SK-N-SH (cell line): ENCODE measurements around the gene PTPRD. TPM values are rescaled to one million over a fixed set of nuclear protein-coding genes. Genes with fewer than 3 reads are reported as not detected.

Experiments
- CTCF ChIA-PET: fragments of 300-600, 350-600 bp; formaldehyde crosslinking; extraction: SDS; loops from one replicate; lab custom pipeline; 2021; lab: Yijun Ruan, JAX
- POLR2A ChIA-PET: fragments of 350-600 bp; sonication (Branson Sonifier 250); formaldehyde crosslinking; extraction: SDS; loops from one replicate; lab custom pipeline; 2020; ENCODE audit warnings: antibody characterized with exemption, inconsistent platforms; lab: Yijun Ruan, JAX
- DNase-seq: peaks from one replicate; pipeline ENCODE4 v3.0.0; 2012
- H2AFZ ChIP-seq: fragments of 200-600 bp; sonication (generic); 2 replicates; pipeline ENCODE4 v1.8.1; 2016; ENCODE audit warnings: antibody characterized with exemption, mild to moderate bottlenecking, low read depth
- H3F3A ChIP-seq: fragments of 200-600 bp; sonication (generic); replicated peaks from 2 replicates; pipeline ENCODE3; 2016; ENCODE audit warnings: antibody characterized with exemption, mild to moderate bottlenecking; ENCODE audit not compliant: insufficient read depth
- H3K27ac ChIP-seq, 2 experiments: fragments of 200-500 bp in 1 of 2; fragments of 200-600 bp in 1 of 2; sonication (Bioruptor generic) in 1 of 2; sonication (generic), shearing (Covaris generic) in 1 of 2; 2 replicates each; pipeline versions ENCODE4 v1.5.1 to v1.6.1; 2014 to 2016; ENCODE audit warnings: low read depth in 2 of 2, inconsistent platforms in 1 of 2, low read length in 1 of 2, mild to moderate bottlenecking in 1 of 2, mixed read lengths in 1 of 2
- H3K27me3 ChIP-seq: fragments of 200-600 bp; sonication (generic), shearing (Covaris generic); 2 replicates; pipeline ENCODE4 v1.6.1; 2016; ENCODE audit warnings: mixed run types; ENCODE audit not compliant: insufficient read depth
- H3K36me3 ChIP-seq, 2 experiments: fragments of 200-500 bp in 1 of 2; fragments of 200-600 bp in 1 of 2; sonication (Bioruptor generic) in 1 of 2; sonication (generic) in 1 of 2; replicated peaks in 1 of 2; 2 replicates each; pipeline versions ENCODE3 to v1.5.1; 2014 to 2016; ENCODE audit warnings: low read length in 1 of 2, mild to moderate bottlenecking in 1 of 2; ENCODE audit not compliant: insufficient read depth in 2 of 2, control insufficient read depth in 1 of 2
- H3K4me1 ChIP-seq, 2 experiments: fragments of 200-500 bp in 1 of 2; fragments of 200-600 bp in 1 of 2; sonication (Bioruptor generic) in 1 of 2; sonication (generic), shearing (Covaris generic) in 1 of 2; 2 replicates each; pipeline versions ENCODE4 v1.5.1 to v1.6.1; 2014 to 2016; ENCODE audit warnings: low read depth in 1 of 2, low read length in 1 of 2, mixed run types in 1 of 2; ENCODE audit not compliant: insufficient read depth in 2 of 2, control insufficient read depth in 1 of 2
- H3K4me2 ChIP-seq: fragments of 200-600 bp; sonication (generic), shearing (Covaris generic); 2 replicates; pipeline ENCODE4 v1.6.1; 2017; ENCODE audit warnings: mixed run types
- H3K4me3 ChIP-seq, 2 experiments: fragments of 200-500 bp in 1 of 2; fragments of 200-600 bp in 1 of 2; sonication (Bioruptor generic) in 1 of 2; sonication (generic), shearing (Covaris generic) in 1 of 2; 2 replicates each; pipeline versions ENCODE4 v1.5.1 to v1.8.1; 2014 to 2016; ENCODE audit warnings: low read depth in 2 of 2, inconsistent platforms in 1 of 2, low read length in 1 of 2, mild to moderate bottlenecking in 1 of 2, mixed read lengths in 1 of 2, moderate library complexity in 1 of 2
- H3K79me2 ChIP-seq: fragments of 200-600 bp; sonication (generic); 2 replicates; pipeline ENCODE4 v1.8.1; 2017; ENCODE audit warnings: mild to moderate bottlenecking; ENCODE audit not compliant: insufficient read depth
- H3K9ac ChIP-seq: fragments of 200-600 bp; sonication (generic); 2 replicates; pipeline ENCODE4 v1.6.1; 2017; ENCODE audit warnings: mixed run types
- H3K9me2 ChIP-seq: fragments of 200-600 bp; sonication (generic); 2 replicates; pipeline ENCODE4 v1.6.1; 2017; ENCODE audit warnings: mixed run types
- H3K9me3 ChIP-seq: fragments of 200-600 bp; sonication (generic); 2 replicates; pipeline ENCODE4 v1.6.1; 2017; ENCODE audit warnings: mixed run types, mild to moderate bottlenecking, moderate library complexity
- H4K20me1 ChIP-seq: fragments of 200-600 bp; sonication (generic); 2 replicates; pipeline ENCODE4 v1.6.1; 2017; ENCODE audit warnings: mild to moderate bottlenecking, mixed run types; ENCODE audit not compliant: insufficient read depth
- EZH2phosphoT487 ChIP-seq: fragments of 200-600 bp; sonication (generic); IDR thresholded peaks from 2 replicates; pipeline ENCODE4 v1.6.1; 2017; ENCODE audit warnings: low read depth, mixed run types, mild to moderate bottlenecking, antibody characterized with exemption, moderate library complexity, borderline replicate concordance
- FOSL2 ChIP-seq: IDR thresholded peaks from 2 replicates; pipeline ENCODE4 v1.4.0; 2012; ENCODE audit warnings: low read depth, mild to moderate bottlenecking, moderate library complexity, borderline replicate concordance
- FOXJ3 ChIP-seq: sonication (generic); formaldehyde crosslinking; IDR thresholded peaks from 2 replicates; pipeline ENCODE4 v1.5.1; 2020; ENCODE audit warnings: mild to moderate bottlenecking, missing genetic modification reagents
- GATA2 ChIP-seq: sonication (generic); formaldehyde crosslinking; IDR thresholded peaks from 2 replicates; pipeline ENCODE4 v1.5.0; 2020; ENCODE audit warnings: mild to moderate bottlenecking, missing genetic modification reagents
- JUND ChIP-seq: IDR thresholded peaks from 2 replicates; pipeline ENCODE4 v1.4.0; 2012
- MXI1 ChIP-seq: IDR thresholded peaks from 2 replicates; pipeline ENCODE4 v1.6.1; 2012; ENCODE audit warnings: mild to moderate bottlenecking, low read depth, low read length, improper control_type of control experiment
- NFIC ChIP-seq: IDR thresholded peaks from 2 replicates; pipeline ENCODE4 v1.4.0; 2012; ENCODE audit warnings: borderline replicate concordance
- NRF1 ChIP-seq: IDR thresholded peaks from 2 replicates; pipeline ENCODE4 v1.6.1; 2012; ENCODE audit warnings: low read depth, mild to moderate bottlenecking, low read length
- RAD21 ChIP-seq: IDR thresholded peaks from 2 replicates; pipeline ENCODE4 v1.6.1; 2012; ENCODE audit warnings: mild to moderate bottlenecking, low read length
- RCOR1 ChIP-seq: fragments of 150-350 bp; IDR thresholded peaks from 2 replicates; pipeline ENCODE4 v1.6.1; 2017; ENCODE audit warnings: antibody characterized with exemption, low read length
- RFX5 ChIP-seq: IDR thresholded peaks from 2 replicates; pipeline ENCODE4 v1.6.1; 2012; ENCODE audit warnings: mild to moderate bottlenecking, improper control_type of control experiment, low read length
- RXRA ChIP-seq: IDR thresholded peaks from 2 replicates; pipeline ENCODE4 v1.4.0; 2012; ENCODE audit warnings: low read depth, mild to moderate bottlenecking, borderline replicate concordance
- SIN3A ChIP-seq: IDR thresholded peaks from 2 replicates; pipeline ENCODE4 v1.6.1; 2012; ENCODE audit warnings: low read depth, mild to moderate bottlenecking, low read length, moderate library complexity, borderline replicate concordance
- SMC3 ChIP-seq: IDR thresholded peaks from 2 replicates; pipeline ENCODE4 v1.6.1; 2012; ENCODE audit warnings: low read depth, low read length, improper control_type of control experiment
- TAF1 ChIP-seq: IDR thresholded peaks from 2 replicates; pipeline ENCODE4 v1.6.1; 2012; ENCODE audit warnings: low read depth, mild to moderate bottlenecking, low read length, moderate library complexity, borderline replicate concordance
- TCF12 ChIP-seq: IDR thresholded peaks from 2 replicates; pipeline ENCODE4 v1.4.0; 2012
- YY1 ChIP-seq: IDR thresholded peaks from 2 replicates; pipeline ENCODE4 v1.4.0; 2012; ENCODE audit warnings: low read depth, mild to moderate bottlenecking
- WGBS: methylation state at CpG from one replicate; pipeline ENCODE4 v1.1.6; 2017; ENCODE audit warnings: low lambda C conversion rate; 5-methylcytosine and 5-hydroxymethylcytosine counted together
- polyA plus RNA-seq, 3 experiments: library from polyadenylated mRNA; depleted of rRNA; stranded (reverse); fragments of >200 nt; gene quantifications; 2 replicates each; pipeline ENCODE4 v1.2.3, GENCODE V29; 2012
- TF ChIP-seq, protein P1 (sequence below): fragments of 200-600 bp; sonication (generic); IDR thresholded peaks from 2 replicates; pipeline ENCODE4 v1.6.1; 2017; ENCODE audit warnings: antibody characterized with exemption, mild to moderate bottlenecking, moderate library complexity
- TF ChIP-seq, protein P2 (sequence below): IDR thresholded peaks from 2 replicates; pipeline ENCODE4 v1.6.1; 2012; ENCODE audit warnings: mild to moderate bottlenecking, low read depth, low read length, moderate library complexity

Gene PTPRD
- polyA plus RNA-seq, 1 of the 3 experiments (the other 2 are of a cell fraction) = 0.15 TPM

DNA sequence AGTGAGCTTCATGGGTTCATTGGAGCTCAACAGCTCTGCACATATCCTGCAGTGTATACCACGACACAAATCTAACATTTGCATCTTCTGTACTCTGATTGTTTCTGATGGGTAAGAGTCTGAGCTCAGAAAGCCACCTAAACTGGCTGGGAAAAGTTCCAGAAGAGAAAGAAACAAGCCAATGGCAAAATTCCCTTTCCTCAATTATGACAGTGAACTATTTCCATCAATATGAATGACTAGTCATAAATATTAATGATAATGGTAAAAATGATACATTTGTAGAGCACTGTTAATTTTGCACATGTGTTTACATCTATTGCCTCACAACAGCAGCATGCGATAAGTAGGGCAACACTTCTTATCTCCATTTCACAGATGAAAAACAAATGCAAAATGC, 1711.7 kb downstream of the PTPRD start:
- Histone ChIP-seq H3K4me3 (no peak overlapping the region), H4K20me1 (no peaks in the 10 kb centered on the region), H3K79me2 (no peaks in the 10 kb centered on the region), H3K36me3 (no peaks in the 10 kb centered on the region), H3K4me1 (no peaks in the 10 kb centered on the region), H2AFZ (no peak overlapping the region), H3K27me3 (no peaks in the 10 kb centered on the region), H3K9me3 (no peaks in the 10 kb centered on the region), H3K4me2 (no peak overlapping the region), H3K27ac (no peak overlapping the region), H3K9ac (no peak overlapping the region), H3K9me2 (no peaks in the 10 kb centered on the region), H3F3A (no peaks in the 10 kb centered on the region)
- 61% methylated on average over 2 of the region's 2 CpGs for WGBS
- ChIA-PET POLR2A (no interaction called here), CTCF (interaction anchor here (0.6 kb wide), 1 partner anchor 249 kb away, joined by 4 read pairs; no protein-coding TSS in a partner anchor)
- TF ChIP-seq TAF1 = no peak
- TF ChIP-seq SMC3 = no peak
- no peak for TF ChIP-seq RFX5
- TF ChIP-seq FOSL2 = no peak
- TF ChIP-seq RCOR1 = no peak
- TF ChIP-seq MXI1 = no peak
- DNase-seq = no peak

DNA sequence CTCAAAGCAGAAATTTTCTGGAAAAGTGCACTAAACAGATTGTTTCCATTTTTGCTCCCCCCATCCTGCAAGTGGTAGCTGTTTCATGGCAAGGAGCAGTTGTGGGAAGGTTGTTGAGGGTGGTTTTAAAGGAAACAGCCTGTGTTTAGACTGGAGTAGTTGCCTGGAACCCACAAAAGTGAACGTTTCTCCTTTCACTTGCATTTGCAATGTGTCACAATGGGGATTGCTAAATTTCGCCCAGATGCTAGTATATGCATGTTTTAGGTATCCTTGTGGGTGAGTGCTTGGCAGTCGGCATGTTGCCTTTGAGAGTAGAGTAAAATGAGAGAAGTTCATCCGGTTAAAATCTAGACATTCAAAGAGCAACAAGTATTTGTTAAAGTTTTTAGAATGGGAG, 1713.3 kb downstream of the PTPRD start:
- POLR2A ChIA-PET = no interaction called here
- no peaks in the 10 kb centered on the region for H3F3A ChIP-seq
- WGBS = 42% methylated on average over 4 of the region's 4 CpGs
- no peak overlapping the region for H3K4me3 ChIP-seq
- H4K20me1 ChIP-seq = no peaks in the 10 kb centered on the region
- H3K4me1 ChIP-seq = no peaks in the 10 kb centered on the region
- H3K27ac ChIP-seq = no peak overlapping the region
- H3K4me2 ChIP-seq = no peak overlapping the region
- H3K36me3 ChIP-seq = no peaks in the 10 kb centered on the region
- no peaks in the 10 kb centered on the region for H3K79me2 ChIP-seq
- H3K9ac ChIP-seq = no peak overlapping the region
- no peaks in the 10 kb centered on the region for H3K9me3 ChIP-seq
- CTCF ChIA-PET = interaction anchor here (1.1 kb wide), 1 partner anchor 1329 kb away, joined by 4 read pairs; no protein-coding TSS in a partner anchor
- H2AFZ ChIP-seq = no peak overlapping the region
- H3K27me3 ChIP-seq = no peaks in the 10 kb centered on the region
- H3K9me2 ChIP-seq = no peaks in the 10 kb centered on the region
- TF ChIP-seq YY1 (no peak), FOXJ3 (no peak), TCF12 (no peak), SIN3A (no peak), NRF1 (no peak), TAF1 (no peak), JUND (no peak), RCOR1 (no peak), NFIC (no peak), RFX5 (no peak), GATA2 (CRISPR knock-in tag) (no peak), RXRA (no peak), RAD21 (no peak), EZH2phosphoT487 (no peak)
- TF ChIP-seq, protein P1, sequence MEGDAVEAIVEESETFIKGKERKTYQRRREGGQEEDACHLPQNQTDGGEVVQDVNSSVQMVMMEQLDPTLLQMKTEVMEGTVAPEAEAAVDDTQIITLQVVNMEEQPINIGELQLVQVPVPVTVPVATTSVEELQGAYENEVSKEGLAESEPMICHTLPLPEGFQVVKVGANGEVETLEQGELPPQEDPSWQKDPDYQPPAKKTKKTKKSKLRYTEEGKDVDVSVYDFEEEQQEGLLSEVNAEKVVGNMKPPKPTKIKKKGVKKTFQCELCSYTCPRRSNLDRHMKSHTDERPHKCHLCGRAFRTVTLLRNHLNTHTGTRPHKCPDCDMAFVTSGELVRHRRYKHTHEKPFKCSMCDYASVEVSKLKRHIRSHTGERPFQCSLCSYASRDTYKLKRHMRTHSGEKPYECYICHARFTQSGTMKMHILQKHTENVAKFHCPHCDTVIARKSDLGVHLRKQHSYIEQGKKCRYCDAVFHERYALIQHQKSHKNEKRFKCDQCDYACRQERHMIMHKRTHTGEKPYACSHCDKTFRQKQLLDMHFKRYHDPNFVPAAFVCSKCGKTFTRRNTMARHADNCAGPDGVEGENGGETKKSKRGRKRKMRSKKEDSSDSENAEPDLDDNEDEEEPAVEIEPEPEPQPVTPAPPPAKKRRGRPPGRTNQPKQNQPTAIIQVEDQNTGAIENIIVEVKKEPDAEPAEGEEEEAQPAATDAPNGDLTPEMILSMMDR = no peak
- TF ChIP-seq, protein P2, sequence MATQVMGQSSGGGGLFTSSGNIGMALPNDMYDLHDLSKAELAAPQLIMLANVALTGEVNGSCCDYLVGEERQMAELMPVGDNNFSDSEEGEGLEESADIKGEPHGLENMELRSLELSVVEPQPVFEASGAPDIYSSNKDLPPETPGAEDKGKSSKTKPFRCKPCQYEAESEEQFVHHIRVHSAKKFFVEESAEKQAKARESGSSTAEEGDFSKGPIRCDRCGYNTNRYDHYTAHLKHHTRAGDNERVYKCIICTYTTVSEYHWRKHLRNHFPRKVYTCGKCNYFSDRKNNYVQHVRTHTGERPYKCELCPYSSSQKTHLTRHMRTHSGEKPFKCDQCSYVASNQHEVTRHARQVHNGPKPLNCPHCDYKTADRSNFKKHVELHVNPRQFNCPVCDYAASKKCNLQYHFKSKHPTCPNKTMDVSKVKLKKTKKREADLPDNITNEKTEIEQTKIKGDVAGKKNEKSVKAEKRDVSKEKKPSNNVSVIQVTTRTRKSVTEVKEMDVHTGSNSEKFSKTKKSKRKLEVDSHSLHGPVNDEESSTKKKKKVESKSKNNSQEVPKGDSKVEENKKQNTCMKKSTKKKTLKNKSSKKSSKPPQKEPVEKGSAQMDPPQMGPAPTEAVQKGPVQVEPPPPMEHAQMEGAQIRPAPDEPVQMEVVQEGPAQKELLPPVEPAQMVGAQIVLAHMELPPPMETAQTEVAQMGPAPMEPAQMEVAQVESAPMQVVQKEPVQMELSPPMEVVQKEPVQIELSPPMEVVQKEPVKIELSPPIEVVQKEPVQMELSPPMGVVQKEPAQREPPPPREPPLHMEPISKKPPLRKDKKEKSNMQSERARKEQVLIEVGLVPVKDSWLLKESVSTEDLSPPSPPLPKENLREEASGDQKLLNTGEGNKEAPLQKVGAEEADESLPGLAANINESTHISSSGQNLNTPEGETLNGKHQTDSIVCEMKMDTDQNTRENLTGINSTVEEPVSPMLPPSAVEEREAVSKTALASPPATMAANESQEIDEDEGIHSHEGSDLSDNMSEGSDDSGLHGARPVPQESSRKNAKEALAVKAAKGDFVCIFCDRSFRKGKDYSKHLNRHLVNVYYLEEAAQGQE = no peak
- TF ChIP-seq, all 33 proteins: peak for 0
- DNase-seq = no peak
